Breast epithelium (tissue), 4 donors: ENCODE data around the gene DGUOK. TPM values are rescaled to one million over a fixed set of nuclear protein-coding genes. Genes with fewer than 3 reads are reported as not detected.
"Not testable (repeated sequence)": the region's sequence is repeated elsewhere in the genome, so short reads cannot be mapped to it uniquely, and the experiment has no call there.

Source experiments
- DNase-seq, 2 donors: peaks; one replicate each; pipeline ENCODE4 v3.0.0-alpha.2; 2019; ENCODE audit warnings: low spot score in 2 of 2
- H3K27ac ChIP-seq, 2 donors: fragments of 200-600 bp; sonication (generic) in 1 of 2; one replicate each; pipeline ENCODE4 v1.5.1; 2016 to 2019; ENCODE audit warnings: mild to moderate bottlenecking in 1 of 2
- H3K27me3 ChIP-seq, 2 donors: fragments of 200-600 bp; sonication (generic) in 1 of 2; one replicate each; pipeline versions ENCODE4 v1.5.1 to v1.6.0; 2017 to 2019; ENCODE audit warnings: control low read depth in 1 of 2, mild to moderate bottlenecking in 1 of 2
- H3K36me3 ChIP-seq: fragments of 200-600 bp; one replicate; pipeline ENCODE4 v1.5.1; 2019
- H3K4me1 ChIP-seq, 2 donors: fragments of 200-600 bp; sonication (generic); one replicate each; pipeline ENCODE4 v1.5.1; 2016 to 2019; ENCODE audit warnings: control low read depth in 1 of 2
- H3K4me3 ChIP-seq, 3 donors: fragments of 200-600 bp; sonication (generic); 1 replicate in 2 of 3; 2 replicates in 1 of 3; pipeline ENCODE4 v1.5.1; 2016 to 2019; ENCODE audit warnings: mild to moderate bottlenecking in 3 of 3, moderate library complexity in 2 of 3
- H3K9me3 ChIP-seq, 2 donors: fragments of 200-600 bp; sonication (generic) in 1 of 2; one replicate each; pipeline ENCODE4 v1.5.1; 2016 to 2019; ENCODE audit warnings: control low read depth in 1 of 2
- POLR2A ChIP-seq: fragments of 450-650 bp; IDR thresholded peaks from one replicate; pipeline ENCODE4 v1.6.1; 2016; ENCODE audit warnings: antibody characterized with exemption, mild to moderate bottlenecking, moderate library complexity
- POLR2AphosphoS5 ChIP-seq, 3 donors: sonication (generic); formaldehyde crosslinking; IDR thresholded peaks; one replicate each; pipeline ENCODE4 v1.6.1; 2017; ENCODE audit warnings: antibody characterized with exemption in 3 of 3
- intact Hi-C: fragments of 100-400 bp; cut with DNase I; formaldehyde crosslinking; loops from one replicate; pipeline ENCODE4 v1.15.1; 2023; ENCODE audit warnings: low total_unique reads
- total RNA-seq, 3 donors: library from RNA; depleted of rRNA; stranded (reverse); fragments of >200 nt; gene quantifications; one replicate each; pipeline ENCODE4 v1.1.0, GENCODE V29; 2016
- TF ChIP-seq, protein P1 (sequence below), 3 donors: fragments of 450-650 bp; IDR thresholded peaks; one replicate each; pipeline ENCODE4 v1.5.1; 2016 to 2017; ENCODE audit warnings: antibody characterized with exemption in 3 of 3, mild to moderate bottlenecking in 3 of 3, moderate library complexity in 3 of 3

DGUOK gene
- total RNA-seq: 10 to 100 TPM; 35.4 to 45.7 (median 42.3) TPM

DNA sequence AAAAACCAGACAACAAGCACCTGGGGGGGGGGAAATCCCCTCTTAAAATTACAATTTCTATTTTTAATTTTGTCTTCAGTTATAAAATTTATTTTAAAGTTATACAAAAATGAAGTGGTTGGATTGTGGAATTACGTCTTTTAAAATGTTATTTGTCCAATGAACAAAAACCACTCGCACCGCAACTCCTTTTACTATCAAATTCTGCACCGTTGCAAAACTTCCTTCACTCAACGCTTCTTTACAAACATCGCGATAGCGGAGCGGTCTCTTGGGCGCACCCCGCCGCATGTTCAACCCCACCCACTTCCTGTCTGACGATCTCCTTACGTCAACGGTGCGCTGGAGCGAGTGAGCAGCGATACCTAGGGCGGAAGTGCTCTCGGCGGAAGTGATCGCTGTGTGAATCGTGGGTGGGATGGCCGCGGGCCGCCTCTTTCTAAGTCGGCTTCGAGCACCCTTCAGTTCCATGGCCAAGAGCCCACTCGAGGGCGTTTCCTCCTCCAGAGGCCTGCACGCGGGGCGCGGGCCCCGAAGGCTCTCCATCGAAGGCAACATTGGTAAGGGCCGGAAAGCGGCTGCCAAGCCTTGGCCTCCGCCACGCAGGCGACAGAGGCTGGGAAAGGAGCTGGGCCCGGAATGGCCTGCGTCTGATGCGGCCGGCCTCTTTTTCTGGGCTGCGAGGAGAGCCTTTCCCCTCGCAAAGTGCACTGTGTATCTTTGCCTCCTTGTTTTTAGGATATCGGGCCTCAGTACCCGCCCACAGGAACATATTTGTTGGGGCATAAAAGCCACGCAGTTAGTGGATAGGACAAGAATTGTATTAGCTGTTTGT lies at the start of gene DGUOK:
TSS of gene DGUOK (plus strand) at position 388 of the 835 bp plus-strand sequence. CDS start at position 419, 31 bp downstream.
- Histone ChIP-seq H3K4me1 (no peaks in the 10 kb centered on the region), H3K4me3 (peak within 1 kb of the TSS; percentile 58 to 89 (median 75)), H3K9me3 (no peaks in the 10 kb centered on the region), H3K27ac (peak within 1 kb of the TSS; percentile 93 to 97), H3K36me3 (no peaks in the 10 kb centered on the region), H3K27me3 (no peaks in the 10 kb centered on the region)
- DNase-seq: peak; percentile 95 to 99
- intact Hi-C loops: loop anchor here (10.0 kb wide), 1 partner anchor 58 kb away; the partner anchor contains the start of gene TET3
- TF ChIP-seq POLR2A: peak; percentile 84
- TF ChIP-seq POLR2AphosphoS5 (IDR thresholded peaks at IDR 0.05): peak; percentile 98 to 99 (median 99)
- TF ChIP-seq, protein P1, sequence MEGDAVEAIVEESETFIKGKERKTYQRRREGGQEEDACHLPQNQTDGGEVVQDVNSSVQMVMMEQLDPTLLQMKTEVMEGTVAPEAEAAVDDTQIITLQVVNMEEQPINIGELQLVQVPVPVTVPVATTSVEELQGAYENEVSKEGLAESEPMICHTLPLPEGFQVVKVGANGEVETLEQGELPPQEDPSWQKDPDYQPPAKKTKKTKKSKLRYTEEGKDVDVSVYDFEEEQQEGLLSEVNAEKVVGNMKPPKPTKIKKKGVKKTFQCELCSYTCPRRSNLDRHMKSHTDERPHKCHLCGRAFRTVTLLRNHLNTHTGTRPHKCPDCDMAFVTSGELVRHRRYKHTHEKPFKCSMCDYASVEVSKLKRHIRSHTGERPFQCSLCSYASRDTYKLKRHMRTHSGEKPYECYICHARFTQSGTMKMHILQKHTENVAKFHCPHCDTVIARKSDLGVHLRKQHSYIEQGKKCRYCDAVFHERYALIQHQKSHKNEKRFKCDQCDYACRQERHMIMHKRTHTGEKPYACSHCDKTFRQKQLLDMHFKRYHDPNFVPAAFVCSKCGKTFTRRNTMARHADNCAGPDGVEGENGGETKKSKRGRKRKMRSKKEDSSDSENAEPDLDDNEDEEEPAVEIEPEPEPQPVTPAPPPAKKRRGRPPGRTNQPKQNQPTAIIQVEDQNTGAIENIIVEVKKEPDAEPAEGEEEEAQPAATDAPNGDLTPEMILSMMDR (IDR thresholded peaks at IDR 0.05): no peak

DNA sequence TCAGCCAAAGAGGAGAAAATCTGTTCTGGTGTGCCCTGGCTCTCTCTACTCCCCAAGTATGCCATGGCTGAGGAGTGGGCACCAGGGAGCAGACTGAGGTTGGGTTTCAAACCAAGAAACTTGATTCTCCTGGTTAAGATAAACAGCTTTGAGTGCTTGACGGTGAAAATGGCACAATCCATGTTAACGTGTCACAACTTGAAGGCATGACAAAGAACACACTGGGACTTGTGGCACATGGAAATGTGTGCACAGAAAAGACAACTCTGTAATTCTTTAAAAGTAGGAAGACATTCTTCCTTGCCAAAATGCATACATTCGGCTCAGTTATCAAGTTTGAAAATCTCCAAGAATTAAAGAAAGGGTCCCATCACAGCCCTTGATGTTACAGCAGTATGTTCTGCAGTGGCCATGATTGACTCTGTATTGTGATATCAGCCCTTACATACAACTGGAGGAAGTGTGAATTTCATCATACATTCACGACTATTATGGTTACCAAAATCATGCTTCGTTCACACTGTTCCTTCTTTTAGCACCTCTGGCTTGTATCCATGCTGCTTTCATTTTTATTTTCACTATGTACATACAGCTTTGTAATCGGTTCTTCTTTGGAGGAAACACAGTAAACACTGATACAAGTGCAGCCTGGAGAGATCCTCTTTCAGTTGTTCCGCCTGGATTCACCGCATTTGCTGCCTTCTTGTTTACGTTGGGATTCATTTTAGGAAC lies 49.4 kb upstream of the DGUOK start:
- no peaks in the 10 kb centered on the region for H3K4me1 ChIP-seq
- H3K4me3 ChIP-seq: no peak overlapping the region
- TF ChIP-seq POLR2A (no peak), POLR2AphosphoS5 (IDR thresholded peaks at IDR 0.05) (no peak)
- TF ChIP-seq, protein P1 (IDR thresholded peaks at IDR 0.05): no peak
- no peaks in the 10 kb centered on the region for H3K9me3 ChIP-seq
- intact Hi-C loops: no loop called here
- no peaks in the 10 kb centered on the region for H3K27me3 ChIP-seq
- no peak overlapping the region for H3K27ac ChIP-seq
- no peaks in the 10 kb centered on the region for H3K36me3 ChIP-seq
- no peak for DNase-seq

DNA sequence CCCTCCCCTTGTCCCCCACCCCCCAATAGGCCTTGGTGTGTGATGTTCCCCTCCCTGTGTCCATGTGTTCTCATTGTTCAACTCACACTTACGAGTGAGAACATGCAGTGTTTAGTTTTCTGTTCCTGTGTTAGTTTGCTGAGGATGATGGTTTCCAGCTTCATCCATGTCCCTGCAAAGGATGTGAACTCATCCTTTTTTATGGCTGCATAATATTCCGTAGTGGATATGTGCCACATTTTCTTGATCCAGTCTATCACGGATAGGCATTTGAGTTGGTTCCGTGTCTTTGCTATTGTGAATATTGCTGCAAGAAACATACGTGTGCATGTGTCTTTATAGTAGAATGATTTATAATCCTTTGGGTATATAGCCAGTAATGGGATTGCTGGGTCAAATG lies 48.7 kb upstream of the DGUOK start:
- H3K27ac ChIP-seq, H3K36me3 ChIP-seq, H3K9me3 ChIP-seq, H3K4me1 ChIP-seq, intact Hi-C loops, H3K27me3 ChIP-seq, DNase-seq, H3K4me3 ChIP-seq: not testable (repeated sequence)

DNA sequence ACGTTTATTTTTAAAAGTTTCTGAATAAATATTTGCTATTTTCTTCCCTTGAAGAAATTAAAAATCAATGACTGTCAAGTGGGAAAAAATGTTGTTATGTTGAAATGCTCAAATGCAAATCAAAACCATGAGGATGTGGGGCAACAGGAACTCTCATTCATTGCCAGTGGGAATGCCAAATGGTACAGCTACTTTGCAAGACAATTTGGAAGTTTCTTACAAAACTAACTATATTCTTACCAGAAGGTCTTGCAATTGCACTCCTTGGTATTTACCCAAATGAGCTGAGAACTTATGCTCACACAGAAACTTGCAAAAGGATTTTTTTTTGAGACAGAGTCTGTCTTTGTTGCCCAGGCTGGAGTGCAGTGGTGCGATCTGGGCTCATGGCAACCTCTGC lies 41.3 kb upstream of the DGUOK start:
- no peak overlapping the region for H3K4me3 ChIP-seq
- TF ChIP-seq POLR2AphosphoS5 (IDR thresholded peaks at IDR 0.05) (no peak), POLR2A (no peak)
- TF ChIP-seq, protein P1 (IDR thresholded peaks at IDR 0.05): no peak
- no peaks in the 10 kb centered on the region for H3K4me1 ChIP-seq
- no peaks in the 10 kb centered on the region for H3K9me3 ChIP-seq
- DNase-seq: no peak
- no peaks in the 10 kb centered on the region for H3K27me3 ChIP-seq
- intact Hi-C loops: no loop called here
- H3K27ac ChIP-seq: no peak overlapping the region
- H3K36me3 ChIP-seq: no peaks in the 10 kb centered on the region

DNA sequence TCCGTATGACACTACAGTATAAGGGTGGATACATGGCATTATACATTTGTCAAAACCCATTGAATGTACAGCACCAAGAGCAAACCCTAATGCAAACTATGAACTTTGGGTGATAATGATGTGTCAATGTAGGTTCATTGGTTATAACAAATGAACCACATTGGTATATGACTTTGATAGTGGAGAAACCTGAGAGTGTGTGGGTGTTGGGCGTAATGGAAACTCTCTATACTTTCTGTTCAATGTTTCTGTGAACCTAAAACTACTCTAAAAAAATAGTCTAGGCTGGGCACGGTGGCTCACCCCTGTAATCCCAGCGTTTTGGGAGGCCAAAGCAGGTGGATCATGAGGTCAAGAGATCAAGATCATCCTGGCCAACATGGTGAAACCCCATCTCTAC lies 40.3 kb upstream of the DGUOK start:
- Histone ChIP-seq H3K9me3 (no peaks in the 10 kb centered on the region), H3K27me3 (no peaks in the 10 kb centered on the region), H3K4me3 (no peak overlapping the region), H3K36me3 (no peaks in the 10 kb centered on the region), H3K27ac (no peak overlapping the region), H3K4me1 (no peaks in the 10 kb centered on the region)
- TF ChIP-seq POLR2A (no peak), POLR2AphosphoS5 (IDR thresholded peaks at IDR 0.05) (no peak)
- TF ChIP-seq, protein P1 (IDR thresholded peaks at IDR 0.05): no peak
- no peak for DNase-seq
- intact Hi-C loops: no loop called here

DNA sequence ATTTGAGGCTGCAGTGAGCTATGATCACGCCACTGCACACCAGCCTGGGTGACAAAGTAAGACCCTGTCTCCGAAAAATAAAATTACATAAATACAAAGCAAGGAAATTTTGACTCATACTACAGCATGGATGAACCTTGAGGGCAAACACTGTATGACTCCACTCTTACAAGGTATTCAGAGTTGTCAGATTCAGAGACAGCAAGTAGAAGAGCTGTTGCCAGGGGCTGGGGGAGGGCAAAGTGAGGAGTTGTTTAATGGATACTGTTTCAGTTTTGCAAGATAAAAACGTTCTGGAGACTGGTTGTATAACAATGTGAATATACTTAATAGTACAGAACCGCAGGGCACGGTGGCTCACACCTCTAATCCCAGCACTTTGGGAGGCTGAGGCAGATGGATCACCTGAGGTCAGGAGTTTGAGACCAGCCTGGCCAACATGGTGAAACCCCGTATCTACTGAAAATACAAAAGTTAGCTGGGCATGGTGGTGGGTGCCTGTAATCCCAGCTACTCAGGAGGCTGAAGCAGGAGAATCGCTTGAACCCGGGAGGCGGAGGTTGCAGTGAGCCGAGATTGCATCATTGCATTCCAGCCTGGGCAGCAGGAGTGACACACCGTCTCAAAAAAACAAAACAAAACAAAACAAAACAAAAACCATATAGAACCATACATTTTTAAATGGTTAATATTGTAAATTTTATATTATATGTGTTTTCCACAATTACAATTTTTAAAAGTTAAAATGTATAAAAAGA lies 38.9 kb upstream of the DGUOK start:
- H3K36me3 ChIP-seq, H3K4me1 ChIP-seq, H3K9me3 ChIP-seq, H3K4me3 ChIP-seq, H3K27me3 ChIP-seq, H3K27ac ChIP-seq, DNase-seq, intact Hi-C loops: not testable (repeated sequence)
